ENCODE data around the gene FRS2. TPM values are rescaled to one million over a fixed set of nuclear protein-coding genes. Genes with fewer than 3 reads are reported as not detected.

The FRS2 gene
- total and polyA plus RNA-seq, 10 of the 15 experiments (the other 5 are each of a cell fraction or from before 2014, with no cell fraction given), result 1.1 to 13.1 (median 5.9) TPM

DNA sequence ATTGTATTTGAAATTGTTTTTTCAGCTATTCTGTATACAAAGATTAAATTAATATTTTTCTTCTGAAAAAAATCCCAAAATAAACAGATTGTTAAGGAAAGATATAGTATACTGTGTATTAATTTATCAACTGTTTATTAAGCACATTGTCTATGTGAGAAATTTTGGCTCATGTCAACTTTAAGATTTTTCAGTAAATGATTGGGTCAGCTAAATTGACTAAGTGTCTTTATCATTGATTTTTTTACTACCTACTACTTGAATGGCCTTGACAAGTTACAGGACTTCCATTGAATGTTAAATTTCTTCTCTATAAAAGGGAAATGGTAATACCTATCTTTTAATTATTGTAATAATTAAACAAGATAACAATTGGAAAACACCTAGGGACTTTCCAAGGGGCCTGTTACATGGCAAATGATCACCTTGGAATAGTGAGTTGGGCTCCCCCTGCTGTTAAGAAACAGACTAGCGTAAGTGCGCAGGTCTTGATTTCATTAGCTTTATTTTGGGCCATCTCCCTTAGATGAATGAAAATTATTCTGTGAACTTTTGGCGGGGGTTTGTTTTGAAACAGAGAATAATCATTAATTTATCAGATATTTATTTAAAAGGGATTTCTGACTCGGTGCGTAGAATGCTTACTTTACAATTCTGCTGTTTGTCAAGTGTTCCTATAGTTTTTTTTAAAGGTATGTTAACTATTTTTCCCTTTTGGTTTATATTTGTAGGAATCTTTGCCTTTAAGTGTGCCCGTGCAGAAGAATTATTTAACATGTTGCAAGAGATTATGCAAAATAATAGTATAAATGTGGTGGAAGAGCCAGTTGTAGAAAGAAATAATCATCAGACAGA lies 100.6 kb downstream of the FRS2 start (continued):
- TF ChIP-seq, protein P1, sequence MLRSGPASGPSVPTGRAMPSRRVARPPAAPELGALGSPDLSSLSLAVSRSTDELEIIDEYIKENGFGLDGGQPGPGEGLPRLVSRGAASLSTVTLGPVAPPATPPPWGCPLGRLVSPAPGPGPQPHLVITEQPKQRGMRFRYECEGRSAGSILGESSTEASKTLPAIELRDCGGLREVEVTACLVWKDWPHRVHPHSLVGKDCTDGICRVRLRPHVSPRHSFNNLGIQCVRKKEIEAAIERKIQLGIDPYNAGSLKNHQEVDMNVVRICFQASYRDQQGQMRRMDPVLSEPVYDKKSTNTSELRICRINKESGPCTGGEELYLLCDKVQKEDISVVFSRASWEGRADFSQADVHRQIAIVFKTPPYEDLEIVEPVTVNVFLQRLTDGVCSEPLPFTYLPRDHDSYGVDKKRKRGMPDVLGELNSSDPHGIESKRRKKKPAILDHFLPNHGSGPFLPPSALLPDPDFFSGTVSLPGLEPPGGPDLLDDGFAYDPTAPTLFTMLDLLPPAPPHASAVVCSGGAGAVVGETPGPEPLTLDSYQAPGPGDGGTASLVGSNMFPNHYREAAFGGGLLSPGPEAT (IDR thresholded peaks at IDR 0.05; ENCODE audit: low read depth), result peak; percentile 96
- TF ChIP-seq NRF1 (conservative IDR thresholded peaks at IDR 0.05; ENCODE audit: low read depth, low read length) (no peak), MYC (IDR thresholded peaks at IDR 0.05; ENCODE audit: insufficient read depth, insufficient read length, insufficient replicate concordance, low read length, severe bottlenecking) (no peak), CHD1 (IDR thresholded peaks at IDR 0.05; ENCODE audit: low read depth, low read length) (no peak), HDAC6 (IDR thresholded peaks at IDR 0.05; ENCODE audit: unreplicated experiment) (no peak), RELA (IDR thresholded peaks at IDR 0.05; ENCODE audit: borderline replicate concordance, partially characterized antibody) (peak; percentile 94), ZBED1 (IDR thresholded peaks at IDR 0.05; ENCODE audit: borderline replicate concordance) (no peak), CHD2 (IDR thresholded peaks at IDR 0.05; ENCODE audit: borderline replicate concordance, low read depth, low read length) (no peak), MEF2B (IDR thresholded peaks at IDR 0.05; ENCODE audit: partially characterized antibody, poor library complexity, severe bottlenecking) (no peak), ZNF24 (IDR thresholded peaks at IDR 0.05) (no peak), SIX5 (IDR thresholded peaks at IDR 0.05; ENCODE audit: low read depth, low read length, severe bottlenecking) (no peak), ATF7 (IDR thresholded peaks at IDR 0.05; ENCODE audit: low read depth) (no peak), GATAD2B (conservative IDR thresholded peaks at IDR 0.05; ENCODE audit: low read depth) (no peak), ZNF274 (IDR thresholded peaks at IDR 0.05; ENCODE audit: insufficient read depth, insufficient read length) (no peak), BCL11A (IDR thresholded peaks at IDR 0.05; ENCODE audit: low read depth, low read length) (no peak), MYB (IDR thresholded peaks at IDR 0.05; ENCODE audit: borderline replicate concordance, low read depth, low read length) (no peak), YY1 (IDR thresholded peaks at IDR 0.05; ENCODE audit: low read depth, low read length) (0 out of 2 replicates have a peak, but pooled peaks have one; percentile 20), KLF5 (IDR thresholded peaks at IDR 0.05; ENCODE audit: partially characterized antibody) (no peak), RAD21 (IDR thresholded peaks at IDR 0.05; ENCODE audit: insufficient read depth, low read depth, low read length) (peak; percentile 88), ETV6 (conservative IDR thresholded peaks at IDR 0.05 in 1 of 2, IDR thresholded peaks at IDR 0.05 in 1 of 2; ENCODE audit: borderline replicate concordance in 1 of 2, low read depth in 1 of 2) (no peak), NBN (IDR thresholded peaks at IDR 0.05) (no peak), SMC3 (IDR thresholded peaks at IDR 0.05; ENCODE audit: borderline replicate concordance, low read length) (peak; percentile 92)
- TF ChIP-seq, protein P2, sequence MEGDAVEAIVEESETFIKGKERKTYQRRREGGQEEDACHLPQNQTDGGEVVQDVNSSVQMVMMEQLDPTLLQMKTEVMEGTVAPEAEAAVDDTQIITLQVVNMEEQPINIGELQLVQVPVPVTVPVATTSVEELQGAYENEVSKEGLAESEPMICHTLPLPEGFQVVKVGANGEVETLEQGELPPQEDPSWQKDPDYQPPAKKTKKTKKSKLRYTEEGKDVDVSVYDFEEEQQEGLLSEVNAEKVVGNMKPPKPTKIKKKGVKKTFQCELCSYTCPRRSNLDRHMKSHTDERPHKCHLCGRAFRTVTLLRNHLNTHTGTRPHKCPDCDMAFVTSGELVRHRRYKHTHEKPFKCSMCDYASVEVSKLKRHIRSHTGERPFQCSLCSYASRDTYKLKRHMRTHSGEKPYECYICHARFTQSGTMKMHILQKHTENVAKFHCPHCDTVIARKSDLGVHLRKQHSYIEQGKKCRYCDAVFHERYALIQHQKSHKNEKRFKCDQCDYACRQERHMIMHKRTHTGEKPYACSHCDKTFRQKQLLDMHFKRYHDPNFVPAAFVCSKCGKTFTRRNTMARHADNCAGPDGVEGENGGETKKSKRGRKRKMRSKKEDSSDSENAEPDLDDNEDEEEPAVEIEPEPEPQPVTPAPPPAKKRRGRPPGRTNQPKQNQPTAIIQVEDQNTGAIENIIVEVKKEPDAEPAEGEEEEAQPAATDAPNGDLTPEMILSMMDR (IDR thresholded peaks at IDR 0.05 in 2 of 3, conservative IDR thresholded peaks at IDR 0.05 in 1 of 3; ENCODE audit: control insufficient read depth in 2 of 3, extremely low read depth in 1 of 3, insufficient read depth in 1 of 3, low read depth in 3 of 3, low read length in 3 of 3), result peak; percentile 66 to 77 (median 72)
- TF ChIP-seq, protein P3, sequence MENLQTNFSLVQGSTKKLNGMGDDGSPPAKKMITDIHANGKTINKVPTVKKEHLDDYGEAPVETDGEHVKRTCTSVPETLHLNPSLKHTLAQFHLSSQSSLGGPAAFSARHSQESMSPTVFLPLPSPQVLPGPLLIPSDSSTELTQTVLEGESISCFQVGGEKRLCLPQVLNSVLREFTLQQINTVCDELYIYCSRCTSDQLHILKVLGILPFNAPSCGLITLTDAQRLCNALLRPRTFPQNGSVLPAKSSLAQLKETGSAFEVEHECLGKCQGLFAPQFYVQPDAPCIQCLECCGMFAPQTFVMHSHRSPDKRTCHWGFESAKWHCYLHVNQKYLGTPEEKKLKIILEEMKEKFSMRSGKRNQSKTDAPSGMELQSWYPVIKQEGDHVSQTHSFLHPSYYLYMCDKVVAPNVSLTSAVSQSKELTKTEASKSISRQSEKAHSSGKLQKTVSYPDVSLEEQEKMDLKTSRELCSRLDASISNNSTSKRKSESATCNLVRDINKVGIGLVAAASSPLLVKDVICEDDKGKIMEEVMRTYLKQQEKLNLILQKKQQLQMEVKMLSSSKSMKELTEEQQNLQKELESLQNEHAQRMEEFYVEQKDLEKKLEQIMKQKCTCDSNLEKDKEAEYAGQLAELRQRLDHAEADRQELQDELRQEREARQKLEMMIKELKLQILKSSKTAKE (IDR thresholded peaks at IDR 0.05; ENCODE audit: low read depth, poor library complexity, severe bottlenecking), result no peak
- TF ChIP-seq, protein P4, sequence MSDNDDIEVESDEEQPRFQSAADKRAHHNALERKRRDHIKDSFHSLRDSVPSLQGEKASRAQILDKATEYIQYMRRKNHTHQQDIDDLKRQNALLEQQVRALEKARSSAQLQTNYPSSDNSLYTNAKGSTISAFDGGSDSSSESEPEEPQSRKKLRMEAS (IDR thresholded peaks at IDR 0.05; ENCODE audit: low read depth, low read length), result no peak

Data from GM12878 (cell line).